ENCODE data around the gene LSM14B. TPM values are rescaled to one million over a fixed set of nuclear protein-coding genes. Genes with fewer than 3 reads are reported as not detected.

LSM14B gene
- total and polyA plus RNA-seq, 11 donors: 26.1 to 64.7 (median 54.6) TPM

- WGBS, 4 donors: 46 to 59% (median 55%) methylated on average over 8 to 10 of the region's 10 CpGs
- DNase-seq: peak in 4 of 5 donors; percentile 63 to 84 (median 77)
Measured at GRCh38 chr20:62119591-62120364, 2.5 kb upstream of the LSM14B start.

GRCh38 chr20:62120365-62120762 is 1.9 kb upstream of the LSM14B start:
- intact Hi-C loops (cut with DNase I): loop anchor here in 6 of 10 donors (1.0 to 5.0 kb wide), 4 partner anchors 53 to 98 kb away; partner anchors contain the start of gene TAF4 (in 2 of the 6)
- WGBS, 4 donors: 80 to 90% (median 88%) methylated on average over 5 of the region's 5 CpGs

More at GRCh38 chr20:62119591-62120364, 2.5 kb upstream of the LSM14B start:
- H3K4me1 ChIP-seq: peaks cover 3 to 61% (median 37%) of the 10 kb centered on the region in 12 donors
- intact Hi-C loops (cut with DNase I): loop anchor here (1.0 to 5.0 kb wide), 4 partner anchors 52 to 97 kb away; partner anchors contain the start of gene TAF4 (in 5 of the 10)
- no peaks in the 10 kb centered on the region for H3K9me3 ChIP-seq
- H3K27me3 ChIP-seq: peaks cover 0 to 12% (median 0%) of the 10 kb centered on the region in 9 donors
- TF ChIP-seq POLR2A (IDR thresholded peaks at IDR 0.05) (peak in 1 of 2 donors; percentile 32), CTCF (IDR thresholded peaks at IDR 0.05) (no peak)
- peaks cover 0 to 8% (median 4%) of the 10 kb centered on the region in 9 donors for H3K36me3 ChIP-seq
- ATAC-seq: peak; percentile 25 to 64 (median 42)
- peak overlapping the region in 1 of 12 donors; percentile 9 for H3K4me3 ChIP-seq
- H3K27ac ChIP-seq: peak overlapping the region; percentile 72 to 99 (median 98)

DNA sequence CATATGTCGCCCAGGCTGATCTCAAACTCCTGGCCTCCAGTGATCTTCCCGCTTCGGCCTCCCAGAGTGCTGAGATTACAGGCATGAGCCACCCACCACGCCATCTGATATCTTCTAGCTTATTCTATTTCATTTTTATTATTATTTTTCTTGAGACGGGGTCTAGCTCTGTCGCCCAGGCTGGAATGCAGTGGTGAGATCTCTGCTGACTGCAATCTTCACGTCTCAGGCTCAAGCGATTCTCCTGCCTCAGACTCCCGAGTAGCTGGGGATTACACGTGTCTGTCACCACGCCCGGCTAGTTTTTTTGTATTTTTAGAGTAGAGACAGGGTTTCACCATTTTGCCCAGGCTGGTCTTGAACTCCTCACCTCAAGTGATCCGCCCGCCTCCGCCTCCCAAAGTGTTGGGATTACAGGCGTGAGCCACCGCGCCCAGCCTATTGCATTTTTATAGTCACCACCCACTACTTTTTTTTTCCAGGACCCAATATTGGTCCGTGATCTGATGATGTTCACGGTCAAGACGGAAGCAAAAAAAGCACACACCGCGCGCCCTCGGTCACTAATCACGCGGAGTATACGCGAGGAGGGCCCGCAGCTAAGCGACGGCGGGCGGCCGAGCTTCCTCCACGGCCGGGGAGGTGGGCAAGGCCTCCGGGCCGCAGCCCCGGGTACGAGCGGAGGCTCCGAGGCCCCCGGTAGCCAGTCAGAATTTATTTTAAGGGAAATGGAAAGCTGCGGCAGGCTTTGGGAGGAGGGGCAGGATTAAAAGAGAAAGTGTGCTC is 1.1 kb upstream of the LSM14B start:
- no peak for ATAC-seq
- Histone ChIP-seq H3K9me3 (no peaks in the 10 kb centered on the region), H3K27me3 (peaks cover 0 to 12% (median 0%) of the 10 kb centered on the region in 9 donors), H3K27ac (peak overlapping the region; percentile 89 to 99 (median 98)), H3K4me1 (peaks cover 3 to 61% (median 37%) of the 10 kb centered on the region in 12 donors), H3K36me3 (peaks cover 0 to 22% (median 17%) of the 10 kb centered on the region in 9 donors), H3K4me3 (peak overlapping the region; percentile 56 to 96 (median 80))
- peak in 1 of 5 donors; percentile 74 for DNase-seq
- WGBS, 4 donors: 15 to 19% (median 15%) methylated on average over 36 to 45 of the region's 45 CpGs
- TF ChIP-seq POLR2A (IDR thresholded peaks at IDR 0.05) (peak; percentile 69 to 72), CTCF (IDR thresholded peaks at IDR 0.05) (no peak)
- intact Hi-C loops (cut with DNase I): loop anchor here in 6 of 10 donors (1.0 to 5.0 kb wide), 4 partner anchors 54 to 99 kb away; partner anchors contain the start of gene TAF4 (in 2 of the 6)

More at GRCh38 chr20:62120365-62120762, 1.9 kb upstream of the LSM14B start:
- peaks cover 3 to 61% (median 37%) of the 10 kb centered on the region in 12 donors for H3K4me1 ChIP-seq
- TF ChIP-seq CTCF (IDR thresholded peaks at IDR 0.05) (no peak), POLR2A (IDR thresholded peaks at IDR 0.05) (no peak)
- H3K9me3 ChIP-seq: no peaks in the 10 kb centered on the region
- peaks cover 0 to 14% (median 9%) of the 10 kb centered on the region in 9 donors for H3K36me3 ChIP-seq
- H3K4me3 ChIP-seq: no peak overlapping the region
- peaks cover 0 to 12% (median 0%) of the 10 kb centered on the region in 9 donors for H3K27me3 ChIP-seq
- ATAC-seq (no peak), DNase-seq (no peak)
- peak overlapping the region; percentile 72 to 99 (median 98) for H3K27ac ChIP-seq

Data from heart left ventricle (tissue), 16 donors.